GM19395 (cell line): Measurements from ENCODE around the gene AMOTL1.

ENCODE experiments used
- ATAC-seq: cut with Tn5 transposase; IDR thresholded peaks from one replicate; pipeline ENCODE4 v1.9.1; 2021; ENCODE audit warnings: mild to moderate bottlenecking, moderate library complexity; ENCODE audit not compliant: unreplicated experiment

Gene AMOTL1

GRCh38 chr11:94766713-94767206 lies 1.4 kb upstream of the AMOTL1 start:
- ATAC-seq = no peak

DNA sequence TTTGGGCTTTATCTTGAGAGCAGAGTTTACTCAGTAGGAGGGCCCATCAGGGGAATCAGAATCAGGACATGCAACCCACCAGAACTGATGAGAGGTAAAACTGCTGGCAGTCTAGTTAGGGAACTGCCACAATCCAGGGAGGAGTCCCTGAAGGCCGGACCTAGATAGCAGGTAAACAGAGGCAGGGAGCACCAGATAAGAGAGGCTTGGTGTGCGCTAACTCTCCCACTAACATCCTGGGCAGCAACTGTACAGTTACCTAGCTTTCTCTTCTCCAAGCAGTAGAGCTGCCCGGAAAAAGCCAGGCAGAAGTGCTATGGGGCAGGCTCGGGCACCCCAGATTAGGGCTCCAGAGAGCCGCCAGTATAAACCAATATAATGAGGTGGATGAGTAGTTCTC lies 865 bp upstream of the AMOTL1 start:
- no peak for ATAC-seq

- ATAC-seq = peak; percentile 45
Measured at GRCh38 chr11:94768602-94769541, 716 bp downstream of the AMOTL1 start.

DNA sequence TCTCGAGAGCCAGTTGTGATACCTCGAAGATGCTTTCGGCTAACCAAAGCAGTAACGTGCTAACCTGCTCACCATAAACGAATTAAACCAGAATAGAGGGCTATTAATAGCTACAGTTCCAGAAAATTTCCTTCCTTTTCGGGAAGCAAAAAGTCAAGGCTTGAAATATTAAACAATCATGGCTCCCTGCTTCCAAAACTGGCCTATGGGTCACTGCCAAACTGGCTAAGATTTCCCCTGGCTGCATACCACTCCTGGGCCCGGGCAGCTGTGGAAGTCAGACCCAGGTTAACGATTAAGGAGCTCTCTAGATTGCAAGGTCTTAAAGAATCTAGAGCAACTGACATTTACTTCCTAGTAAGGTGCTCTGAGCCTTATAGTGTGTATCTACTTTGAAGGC lies 1.7 kb downstream of the AMOTL1 start:
- ATAC-seq = no peak

GRCh38 chr11:94770563-94771120 lies 2.5 kb downstream of the AMOTL1 start:
- ATAC-seq = no peak

- ATAC-seq = no peak
Measured at GRCh38 chr11:94771390-94771789, 3.2 kb downstream of the AMOTL1 start.

DNA sequence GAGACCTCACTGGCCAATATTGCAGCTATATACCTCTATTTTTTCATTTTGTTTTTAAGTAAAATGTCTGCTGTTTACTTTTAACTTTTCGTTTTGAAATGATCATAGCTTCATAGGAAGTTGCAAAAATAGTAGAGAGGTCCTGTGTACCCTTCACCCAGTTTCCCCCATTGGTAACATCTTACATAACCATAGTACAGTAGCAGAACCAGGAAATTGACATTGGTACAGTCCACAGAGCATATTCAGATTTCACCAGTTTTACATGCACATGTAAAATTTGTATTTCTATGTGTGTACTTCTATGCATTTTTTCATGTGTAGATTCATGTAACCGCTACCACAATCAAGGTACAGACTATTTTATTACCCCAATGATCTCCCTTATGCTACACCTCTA lies 3.8 kb downstream of the AMOTL1 start:
- no peak for ATAC-seq

GRCh38 chr11:94773842-94774241 lies 5.7 kb downstream of the AMOTL1 start:
- no peak for ATAC-seq

DNA sequence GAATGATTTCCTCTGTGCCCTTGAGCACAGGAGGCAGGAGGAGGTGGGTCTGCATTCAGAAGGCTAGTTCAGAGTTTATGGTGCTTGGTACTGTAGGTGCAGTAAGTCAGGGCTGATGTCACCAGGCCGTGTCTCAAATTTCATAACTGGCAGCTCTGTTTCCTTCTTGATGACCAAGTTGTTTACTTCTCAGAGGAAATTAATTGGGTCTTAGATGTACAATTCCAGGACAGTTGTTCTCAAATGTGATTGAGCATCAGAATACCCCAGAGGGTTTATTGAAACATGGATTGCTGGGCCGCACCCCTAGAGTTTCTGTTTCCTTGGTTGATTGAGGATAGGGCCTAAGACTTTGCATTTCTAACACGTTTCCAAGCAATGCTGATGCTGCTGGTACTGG lies 6.2 kb downstream of the AMOTL1 start:
- no peak for ATAC-seq

- ATAC-seq = no peak
Measured at GRCh38 chr11:94775567-94776327, 7.6 kb downstream of the AMOTL1 start.

GRCh38 chr11:94776351-94777321 lies 8.5 kb downstream of the AMOTL1 start:
- ATAC-seq = no peak

- ATAC-seq = no peak
Measured at GRCh38 chr11:94780432-94780831, 12.3 kb downstream of the AMOTL1 start.

GRCh38 chr11:94781837-94782236 lies 13.7 kb downstream of the AMOTL1 start:
- no peak for ATAC-seq

DNA sequence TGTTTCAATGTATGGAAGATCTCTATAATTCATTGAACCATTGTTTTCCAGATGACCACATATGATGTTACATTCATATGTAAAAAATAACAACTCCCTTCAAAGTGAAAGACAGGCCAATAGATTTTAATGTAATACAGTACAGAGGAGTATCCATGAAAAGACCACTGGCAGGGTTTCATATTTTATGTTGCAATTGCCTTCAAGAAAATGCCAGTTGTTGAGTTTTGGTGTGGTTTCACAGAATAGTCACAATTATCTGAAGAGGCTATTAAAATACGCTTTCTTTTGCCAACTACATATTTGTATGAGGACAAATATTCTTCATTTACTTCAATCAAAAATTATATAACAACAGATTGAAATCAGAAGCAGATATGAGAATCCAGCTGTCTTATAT lies 14.3 kb downstream of the AMOTL1 start:
- no peak for ATAC-seq

DNA sequence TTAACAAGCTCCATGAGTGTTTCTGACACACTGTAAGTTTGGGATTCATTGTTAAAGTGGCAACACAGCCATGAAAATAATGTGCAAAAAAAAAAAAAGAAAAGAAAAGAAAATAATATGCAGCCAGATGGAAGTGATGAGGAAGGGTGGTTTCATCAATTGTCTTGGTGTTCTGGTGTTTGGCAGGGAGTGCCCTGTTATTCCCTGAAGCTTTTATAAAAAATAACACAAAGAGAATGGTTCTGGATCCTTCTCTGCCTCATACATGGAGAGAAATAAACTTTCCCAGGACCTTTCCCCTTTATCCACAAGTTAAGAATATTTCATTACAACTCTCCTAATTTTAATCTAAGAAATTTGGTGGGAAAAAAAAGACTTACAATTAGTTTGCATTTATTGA lies 16.7 kb downstream of the AMOTL1 start:
- no peak for ATAC-seq

- no peak for ATAC-seq
Measured at GRCh38 chr11:94785509-94785908, 17.4 kb downstream of the AMOTL1 start.

DNA sequence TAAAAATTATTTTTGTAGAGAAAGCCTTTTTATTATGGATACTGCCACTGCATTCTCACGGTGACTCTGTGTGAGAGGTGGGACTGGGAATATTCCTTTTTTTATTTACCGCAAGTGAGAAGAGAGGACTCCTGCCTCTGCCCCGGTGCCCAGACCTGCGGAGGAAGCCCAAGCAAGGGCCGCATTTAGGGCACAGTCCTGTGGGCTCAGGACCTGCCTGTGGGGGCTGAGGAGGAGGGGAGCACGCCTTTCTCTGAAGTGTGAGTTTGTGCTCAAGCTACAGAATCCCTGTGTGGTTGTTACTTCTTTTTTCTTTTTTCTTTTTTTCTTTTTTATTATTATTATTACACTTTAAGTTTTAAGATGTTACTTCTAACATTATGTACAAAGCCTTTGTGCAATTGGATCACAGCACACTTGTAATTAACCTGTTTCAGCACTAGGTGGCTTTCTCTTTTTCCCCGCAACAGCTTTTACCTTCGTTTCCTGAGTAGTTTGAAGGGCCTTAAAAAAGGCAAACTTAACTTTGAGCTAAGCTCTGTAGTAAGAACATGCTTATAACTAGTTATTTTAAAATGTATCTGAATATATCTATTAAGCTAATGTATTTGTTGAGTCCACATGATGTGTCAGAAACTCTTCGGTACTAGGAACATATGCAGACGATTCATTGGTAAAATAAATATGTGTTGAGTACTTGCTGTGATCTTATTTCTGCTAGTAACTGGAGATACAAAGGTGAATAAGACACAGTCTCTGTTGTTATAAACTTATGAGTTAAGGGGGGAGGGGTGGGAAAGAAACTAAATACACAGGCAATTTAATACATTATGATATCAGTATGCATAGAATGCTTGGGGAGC lies 18.3 kb downstream of the AMOTL1 start:
- peak; percentile 88 for ATAC-seq

GRCh38 chr11:94787801-94788200 lies 19.6 kb downstream of the AMOTL1 start:
- ATAC-seq = no peak

DNA sequence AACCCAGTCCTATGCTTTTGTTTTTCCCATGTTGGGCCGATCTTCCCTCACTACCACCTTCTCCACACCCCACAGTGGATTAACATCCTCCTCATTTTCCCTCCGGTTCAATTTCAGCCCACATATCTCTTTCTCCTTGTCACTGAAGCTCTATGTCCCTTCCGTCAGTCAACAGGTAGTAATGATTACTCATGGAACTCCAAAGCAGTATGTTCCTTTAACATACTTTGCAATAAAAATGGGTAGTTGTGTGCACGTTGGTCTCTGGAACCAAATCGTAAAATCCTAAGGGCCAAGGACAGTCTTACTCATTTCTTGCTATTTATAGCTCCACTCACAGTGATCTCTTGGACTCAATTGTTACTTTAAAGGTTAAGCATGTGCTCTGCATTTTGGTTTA lies 20.2 kb downstream of the AMOTL1 start:
- no peak for ATAC-seq
